Heart left ventricle (tissue), 16 donors: ENCODE data around the gene CEP70. TPM values are rescaled to one million over a fixed set of nuclear protein-coding genes. Genes with fewer than 3 reads are reported as not detected.
"Not testable (repeated sequence)": the region's sequence is repeated elsewhere in the genome, so short reads cannot be mapped to it uniquely, and the experiment has no call there.

ENCODE experiments used
- ATAC-seq, 4 donors: fragments of 200-7000 bp; cut with Tn5 transposase; one replicate each; pipeline ENCODE4 v1.9.1; 2020 to 2022; ENCODE audit warnings: moderate library complexity in 4 of 4, mild to moderate bottlenecking in 3 of 4, moderate number of reproducible peaks in 1 of 4
- DNase-seq, 5 donors: peaks; one replicate each; pipeline ENCODE4 v3.0.0-alpha.2; 2020
- H3K27ac ChIP-seq, 12 donors: fragments of 200-600 bp; sonication (generic) in 4 of 12; one replicate each; pipeline versions ENCODE4 v1.5.0 to v1.8.0; 2016 to 2022; ENCODE audit warnings: mild to moderate bottlenecking in 2 of 12
- H3K27me3 ChIP-seq, 9 donors: fragments of 200-600 bp; sonication (generic) in 2 of 9; one replicate each; pipeline versions ENCODE4 v1.5.1 to v1.8.0; 2016 to 2022; ENCODE audit warnings: mild to moderate bottlenecking in 3 of 9
- H3K36me3 ChIP-seq, 9 donors: fragments of 200-600 bp; sonication (generic) in 2 of 9; one replicate each; pipeline versions ENCODE4 v1.5.0 to v1.8.0; 2018 to 2022; ENCODE audit warnings: mild to moderate bottlenecking in 2 of 9
- H3K4me1 ChIP-seq, 12 donors: fragments of 200-600 bp; sonication (generic) in 4 of 12; one replicate each; pipeline versions ENCODE4 v1.5.0 to v1.8.0; 2016 to 2022; ENCODE audit warnings: mild to moderate bottlenecking in 3 of 12
- H3K4me3 ChIP-seq, 12 donors: fragments of 200-600 bp; sonication (generic) in 4 of 12; one replicate each; pipeline versions ENCODE4 v1.5.0 to v1.8.0; 2017 to 2022; ENCODE audit warnings: mild to moderate bottlenecking in 9 of 12, moderate library complexity in 4 of 12
- H3K9me3 ChIP-seq, 12 donors: fragments of 200-600 bp; sonication (generic) in 4 of 12; one replicate each; pipeline versions ENCODE4 v1.5.0 to v1.8.0; 2016 to 2022; ENCODE audit warnings: mild to moderate bottlenecking in 1 of 12
- POLR2A ChIP-seq, 2 donors: fragments of 450-650 bp; IDR thresholded peaks; one replicate each; pipeline ENCODE4 v1.6.1; 2017; ENCODE audit warnings: antibody characterized with exemption in 2 of 2, mild to moderate bottlenecking in 2 of 2, moderate library complexity in 2 of 2
- WGBS, 4 donors: extraction: QIAGEN DNeasy Blood & Tissue Kit in 2 of 4; methylation state at CpG; one replicate each; pipeline versions ENCODE4 v1.1.5 to v1.1.7; 2013 to 2018; 5-methylcytosine and 5-hydroxymethylcytosine counted together
- intact Hi-C, 10 donors: fragments of 100-400 bp; cut with DNase I; formaldehyde crosslinking; loops; one replicate each; pipeline versions ENCODE4 v1.11.1 to v1.14.2; 2022
- polyA plus RNA-seq, 2 donors: library from polyadenylated mRNA; stranded (reverse); fragments of 200-250 nt; gene quantifications; one replicate each; pipeline ENCODE4 v1.2.3, GENCODE V29; 2013
- total RNA-seq, 9 donors: library from RNA; depleted of rRNA in 2 of 9; stranded (reverse); fragments of >200 nt in 2 of 9; fragmentation: NEBNext Ultra II Directional in 3 of 9; extraction: Animal tissue kit (Norgen Biotek cat#: 25700) in 3 of 9; gene quantifications; one replicate each; pipeline versions ENCODE4 v1.1.0 to v1.2.4, GENCODE V29; 2016 to 2023
- TF ChIP-seq, protein P1 (sequence below), 12 donors: fragments of 200-600 bp; sonication (generic) in 4 of 12; IDR thresholded peaks; one replicate each; pipeline versions ENCODE4 v1.5.0 to v1.8.0; 2018 to 2022; ENCODE audit warnings: antibody characterized with exemption in 12 of 12, mild to moderate bottlenecking in 5 of 12
- donor health status: ischemic (EF 13 %, LVEDD 7.1; RV severe dilation, severe dysfunction).
- donor health status: healthy with polysubstance abuse.
- donor health status: DM: no; HTN: yes; CAD: no.
- donor health status: DM: no; HTN: no; CAD: no.
- donor health status: ischemic (EF 25% LVEDD 6.9; RV normal size, moderate dysfunction).
- donor health status: ischemic (EF 25% LVEDD 5.7; RV mildly dilated, moderate dysfunction).
- donor health status: healthy.
- donor health status: DM: yes; HTN: yes; CAD: no.
- donor health status: ischemic (EF 35%, LVEDD 5.7; RV mildly dilated, moderate dysfunction).
- donor health status: nonischemic (EF 11% LVEDD 7.7; RV severe dilation, severe dysfunction).
- donor health status: DM: yes; HTN: yes; CAD: no.
- donor health status: PGD.
- donor health status: ischemic (EF 29% LVEDD 5.4; RV normal size, mild dysfunction).
- donor health status: nonischemic (EF 23%, LVEDD 6.1; RV moderate dilation, normal function).

Gene CEP70
- total and polyA plus RNA-seq, 11 donors = 10.1 to 29.8 (median 22.6) TPM

DNA sequence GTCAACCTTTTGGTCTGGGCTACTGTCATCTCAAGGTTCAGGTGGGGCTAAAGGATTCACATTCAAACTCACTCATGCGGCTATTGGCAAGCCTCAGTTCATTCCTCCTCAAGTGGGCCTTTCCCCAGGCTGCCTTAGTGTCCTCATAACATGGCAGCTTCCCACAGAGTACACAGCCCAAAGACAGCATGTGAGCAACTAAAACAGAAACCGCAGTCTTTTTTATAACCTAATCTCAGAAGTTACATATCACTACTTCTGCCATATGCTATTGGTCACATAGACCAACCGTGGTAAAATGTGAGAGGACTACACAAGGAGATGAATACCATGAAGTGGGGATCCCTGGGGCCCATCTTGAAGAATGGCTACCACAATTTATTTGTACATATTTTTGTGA is 4.5 kb upstream of the CEP70 start:
- Histone ChIP-seq H3K4me1 (peaks cover 0 to 9% (median 3%) of the 10 kb centered on the region in 12 donors), H3K36me3 (no peaks in the 10 kb centered on the region)

DNA sequence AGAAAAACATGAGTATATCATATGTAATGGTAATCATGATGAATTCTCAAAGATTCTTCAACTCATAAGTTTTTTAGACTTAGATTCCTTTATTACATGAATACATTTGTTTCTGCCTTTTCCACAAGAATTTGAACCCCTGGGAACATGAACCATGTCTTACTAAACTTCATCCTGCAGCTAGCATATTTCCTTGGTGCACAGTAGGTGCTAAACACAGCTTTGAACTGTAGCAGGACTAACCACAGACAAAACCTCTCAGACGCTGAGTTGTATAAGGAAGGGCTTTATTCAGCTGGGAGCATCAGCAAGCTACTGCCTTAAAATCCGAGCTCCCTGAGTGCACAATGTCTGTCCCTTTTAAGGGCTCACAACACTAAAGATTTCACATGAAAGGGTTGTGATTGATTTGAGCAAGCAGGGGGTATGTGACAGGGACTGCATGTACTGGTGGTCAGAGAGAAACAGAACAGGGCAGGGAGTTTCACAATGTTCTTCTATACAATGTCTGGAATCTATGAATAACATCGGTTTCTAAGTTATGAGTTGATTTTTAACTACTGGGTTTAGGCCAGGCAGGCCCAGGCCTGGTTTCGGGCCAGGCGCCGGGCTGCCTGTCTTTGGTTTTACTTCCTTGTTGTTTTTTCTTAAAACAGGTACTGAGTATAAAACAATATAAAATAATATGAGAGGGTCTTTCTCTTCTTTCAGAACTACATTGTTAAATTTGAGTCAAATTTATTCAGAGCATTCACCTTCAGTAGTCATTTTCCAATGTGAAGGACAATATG is 3.3 kb upstream of the CEP70 start:
- H3K27me3 ChIP-seq, ATAC-seq, DNase-seq, H3K36me3 ChIP-seq, H3K9me3 ChIP-seq, H3K4me3 ChIP-seq, H3K27ac ChIP-seq: not testable (repeated sequence)
- H3K4me1 ChIP-seq = peaks cover 0 to 17% (median 9%) of the 10 kb centered on the region in 12 donors
- intact Hi-C loops = loop anchor here in 9 of 10 donors (5.0 to 10.0 kb wide), 12 partner anchors 85 to 757 kb away; partner anchors contain the start of genes MRAS (in 1 of the 9), NME9 (in 1 of the 9) and PIK3CB (in 1 of the 9)
- WGBS, 4 donors = 83 to 90% (median 88%) methylated on average over 6 of the region's 6 CpGs

More for the DNA sequence above, 4.5 kb upstream of the CEP70 start:
- H3K27ac ChIP-seq = no peak overlapping the region
- 90 to 98% (median 96%) methylated on average over 3 of the region's 3 CpGs for WGBS, 4 donors
- DNase-seq = no peak
- no peaks in the 10 kb centered on the region for H3K9me3 ChIP-seq
- ATAC-seq = no peak
- intact Hi-C loops = loop anchor here in 9 of 10 donors (5.0 to 10.0 kb wide), 12 partner anchors 84 to 756 kb away; partner anchors contain the start of genes MRAS (in 1 of the 9), NME9 (in 1 of the 9) and PIK3CB (in 1 of the 9)
- H3K4me3 ChIP-seq = no peak overlapping the region
- no peaks in the 10 kb centered on the region for H3K27me3 ChIP-seq
- TF ChIP-seq POLR2A (IDR thresholded peaks at IDR 0.05) = no peak
- TF ChIP-seq, protein P1, sequence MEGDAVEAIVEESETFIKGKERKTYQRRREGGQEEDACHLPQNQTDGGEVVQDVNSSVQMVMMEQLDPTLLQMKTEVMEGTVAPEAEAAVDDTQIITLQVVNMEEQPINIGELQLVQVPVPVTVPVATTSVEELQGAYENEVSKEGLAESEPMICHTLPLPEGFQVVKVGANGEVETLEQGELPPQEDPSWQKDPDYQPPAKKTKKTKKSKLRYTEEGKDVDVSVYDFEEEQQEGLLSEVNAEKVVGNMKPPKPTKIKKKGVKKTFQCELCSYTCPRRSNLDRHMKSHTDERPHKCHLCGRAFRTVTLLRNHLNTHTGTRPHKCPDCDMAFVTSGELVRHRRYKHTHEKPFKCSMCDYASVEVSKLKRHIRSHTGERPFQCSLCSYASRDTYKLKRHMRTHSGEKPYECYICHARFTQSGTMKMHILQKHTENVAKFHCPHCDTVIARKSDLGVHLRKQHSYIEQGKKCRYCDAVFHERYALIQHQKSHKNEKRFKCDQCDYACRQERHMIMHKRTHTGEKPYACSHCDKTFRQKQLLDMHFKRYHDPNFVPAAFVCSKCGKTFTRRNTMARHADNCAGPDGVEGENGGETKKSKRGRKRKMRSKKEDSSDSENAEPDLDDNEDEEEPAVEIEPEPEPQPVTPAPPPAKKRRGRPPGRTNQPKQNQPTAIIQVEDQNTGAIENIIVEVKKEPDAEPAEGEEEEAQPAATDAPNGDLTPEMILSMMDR (IDR thresholded peaks at IDR 0.05) = no peak

DNA sequence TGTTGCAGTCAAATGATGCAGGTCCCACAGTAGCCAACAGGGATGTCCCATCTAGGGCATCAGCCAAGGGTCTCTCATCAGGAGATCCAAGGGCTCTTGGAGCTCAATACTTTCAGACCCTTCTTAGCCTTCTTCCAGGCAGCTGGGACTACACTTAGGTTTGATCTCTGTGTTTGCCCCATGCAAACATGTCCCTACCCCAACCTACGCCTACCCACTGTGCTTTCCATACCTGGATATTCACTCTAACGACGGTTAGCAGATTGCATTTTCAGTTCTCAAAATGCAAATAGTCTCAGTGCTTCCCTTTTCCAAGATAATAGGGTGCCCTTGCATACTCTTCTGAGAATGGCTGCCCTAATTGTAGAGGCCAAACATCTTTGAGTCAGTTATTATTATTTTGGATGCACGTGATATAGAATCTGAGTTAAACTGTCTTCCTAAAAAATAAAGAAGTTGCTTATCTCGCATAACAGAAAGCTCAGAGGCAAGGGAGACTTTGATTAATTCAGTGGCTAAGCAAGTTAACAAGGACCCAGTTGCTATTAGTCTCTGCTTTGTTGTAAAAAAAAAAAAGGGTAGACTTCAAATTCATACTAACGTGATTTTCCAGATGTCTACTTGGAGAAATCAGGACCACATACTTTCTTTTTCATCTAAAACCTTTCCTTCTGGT is 1.0 kb upstream of the CEP70 start:
- Histone ChIP-seq H3K27me3 (no peaks in the 10 kb centered on the region), H3K4me1 (peaks cover 0 to 17% (median 9%) of the 10 kb centered on the region in 12 donors), H3K4me3 (peak overlapping the region in 9 of 12 donors; percentile 65 to 87 (median 74)), H3K9me3 (no peaks in the 10 kb centered on the region), H3K27ac (peak overlapping the region in 4 of 12 donors; percentile 86 to 93 (median 89)), H3K36me3 (peaks cover 0 to 12% (median 0%) of the 10 kb centered on the region in 9 donors)
- DNase-seq (no peak), ATAC-seq (no peak)
- TF ChIP-seq, protein P1 (IDR thresholded peaks at IDR 0.05) = no peak
- no peak for TF ChIP-seq POLR2A (IDR thresholded peaks at IDR 0.05)
- WGBS, 4 donors = 41 to 50% (median 48%) methylated on average over 6 of the region's 6 CpGs
- intact Hi-C loops = loop anchor here (1.0 to 10.0 kb wide), 17 partner anchors 14 to 760 kb away; partner anchors contain the start of genes FAIM (in 1 of the 10), MRAS (in 1 of the 10), NME9 (in 1 of the 10) and PIK3CB (in 1 of the 10)

DNA sequence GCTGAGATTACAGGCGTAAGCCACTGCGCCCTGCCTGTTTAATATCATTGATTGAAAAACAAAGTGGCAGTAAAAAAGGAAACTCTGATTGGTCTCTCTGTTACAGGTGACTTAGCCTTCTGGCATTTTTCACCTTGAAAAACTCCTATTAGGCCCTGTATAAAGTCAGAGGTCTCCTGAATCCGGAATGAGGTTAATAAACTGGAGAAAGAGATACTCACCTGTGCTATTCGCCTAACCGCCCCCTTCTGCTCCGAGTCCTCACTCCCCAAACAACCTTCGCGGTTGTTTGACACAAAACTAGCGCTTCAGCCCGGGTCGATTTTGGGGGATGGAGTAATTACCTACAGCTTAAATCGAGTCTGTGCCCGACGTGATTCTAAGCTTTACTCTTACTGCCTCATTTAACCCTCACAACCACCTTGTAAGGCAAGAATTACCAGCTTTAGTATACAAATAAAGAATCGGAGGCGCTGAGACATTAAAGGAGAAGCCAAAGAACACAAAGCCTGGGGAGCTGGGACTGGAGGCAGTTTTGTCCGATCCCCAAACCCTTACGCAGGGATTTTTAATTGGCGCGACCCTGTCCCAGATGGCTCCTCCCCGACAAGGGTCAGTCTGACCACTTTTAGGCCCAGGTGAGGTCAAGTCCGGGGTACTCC is 441 bp downstream of the CEP70 start:
- intact Hi-C loops = loop anchor here (1.0 to 10.0 kb wide), 16 partner anchors 15 to 761 kb away; partner anchors contain the start of genes FAIM (in 1 of the 10), MRAS (in 1 of the 10), NME9 (in 1 of the 10) and PIK3CB (in 1 of the 10)
- WGBS, 4 donors = 9 to 16% (median 16%) methylated on average over 21 to 22 of the region's 22 CpGs
- H3K27ac ChIP-seq = peak overlapping the region; percentile 67 to 93 (median 86)
- peaks cover 0 to 27% (median 0%) of the 10 kb centered on the region in 9 donors for H3K36me3 ChIP-seq
- TF ChIP-seq POLR2A (IDR thresholded peaks at IDR 0.05) = no peak
- TF ChIP-seq, protein P1 (IDR thresholded peaks at IDR 0.05) = no peak
- H3K9me3 ChIP-seq = no peaks in the 10 kb centered on the region
- DNase-seq (no peak), ATAC-seq (no peak)
- H3K4me1 ChIP-seq = peaks cover 0 to 17% (median 9%) of the 10 kb centered on the region in 12 donors
- no peaks in the 10 kb centered on the region for H3K27me3 ChIP-seq
- peak overlapping the region; percentile 36 to 87 (median 74) for H3K4me3 ChIP-seq
